Stomach (tissue), 4 donors: ENCODE data around the gene MTF2.

Experiments
- CTCF ChIP-seq, 7 experiments: fragments of 450-650 bp in 4 of 7; fragments of 200-600 bp in 3 of 7; sonication (generic) in 3 of 7; IDR thresholded peaks; one replicate each; pipeline ENCODE4 v1.5.1; 2016 to 2019; ENCODE audit warnings: antibody characterized with exemption in 7 of 7, control low read depth in 2 of 7, mild to moderate bottlenecking in 1 of 7
- EP300 ChIP-seq: sonication (generic); formaldehyde crosslinking; IDR thresholded peaks from one replicate; pipeline ENCODE4 v1.6.1; 2017; ENCODE audit warnings: antibody characterized with exemption
- POLR2A ChIP-seq, 4 donors: fragments of 450-650 bp; IDR thresholded peaks; one replicate each; pipeline ENCODE4 v1.6.1; 2016; ENCODE audit warnings: antibody characterized with exemption in 4 of 4, control low read depth in 2 of 4, mild to moderate bottlenecking in 1 of 4, moderate library complexity in 1 of 4
- POLR2AphosphoS5 ChIP-seq, 3 donors: sonication (generic); formaldehyde crosslinking; IDR thresholded peaks; one replicate each; pipeline ENCODE4 v1.6.1; 2016; ENCODE audit warnings: antibody characterized with exemption in 3 of 3

- no peak for TF ChIP-seq POLR2AphosphoS5 (IDR thresholded peaks at IDR 0.05)
- no peak for TF ChIP-seq CTCF (IDR thresholded peaks at IDR 0.05)
- TF ChIP-seq POLR2A (IDR thresholded peaks at IDR 0.05), result no peak
- no peak for TF ChIP-seq EP300
Observed at GRCh38 chr1:93159337-93159736, 80.3 kb downstream of the MTF2 start.
